HepG2 (cell line): ENCODE data around the gene NT5DC4. TPM values are rescaled to one million over a fixed set of nuclear protein-coding genes. Genes with fewer than 3 reads are reported as not detected.

Source experiments
- ATAC-seq: fragments of 200-7000 bp; cut with Tn5 transposase; 3 replicates; pipeline ENCODE4 v1.9.1; 2020; ENCODE audit warnings: mild to moderate bottlenecking, moderate library complexity
- BruUV-seq: library from RNA; stranded (reverse); fragments of 400-500 nt; replicated peaks from 2 replicates; lab custom pipeline; 2021; lab: Mats Ljungman, UMichigan
- CTCF ChIA-PET: fragments of 300-600 bp; formaldehyde crosslinking; extraction: SDS; loops from one replicate; lab custom pipeline; 2021; ENCODE audit warnings: low total read pairs, inconsistent platforms, low intra/inter-chr PET ratio; lab: Yijun Ruan, JAX
- POLR2A ChIA-PET: fragments of 350-600 bp; sonication (Branson Sonifier 250); formaldehyde crosslinking; loops from one replicate; lab custom pipeline; 2020; ENCODE audit warnings: antibody characterized with exemption, inconsistent platforms; lab: Yijun Ruan, JAX
- DNase-seq: peaks from one replicate; pipeline ENCODE4 v3.0.0-alpha.2; 2015; ENCODE audit warnings: low spot score
- FAIRE-seq: peaks from 3 replicates; lab custom pipeline; 2011; peaks lifted over from hg19 to GRCh38; lab: Jason Lieb, UNC
- H2AFZ ChIP-seq: one replicate; pipeline ENCODE4 v1.6.1; 2011; ENCODE audit warnings: low read length, inconsistent platforms
- H3K27ac ChIP-seq: fragments of 300-600 bp; 3 replicates; pipeline ENCODE4 v1.8.0; 2011; ENCODE audit warnings: mixed run types, mild to moderate bottlenecking, mixed read lengths, low read length, inconsistent platforms; ENCODE audit not compliant: insufficient read depth; ENCODE audit errors: extremely low read length
- H3K27me3 ChIP-seq, 2 experiments: fragments of 200-600 bp in 1 of 2; 2 replicates in 1 of 2; 3 replicates in 1 of 2; pipeline versions ENCODE4 v1.6.0 to v1.8.0; 2011; ENCODE audit warnings: low read length in 2 of 2, mild to moderate bottlenecking in 2 of 2, moderate library complexity in 2 of 2, inconsistent platforms in 1 of 2; ENCODE audit not compliant: insufficient read depth in 2 of 2, control insufficient read depth in 1 of 2
- H3K36me3 ChIP-seq, 2 experiments: fragments of 200-600 bp in 1 of 2; replicated peaks in 1 of 2; 2 replicates in 1 of 2; 3 replicates in 1 of 2; pipeline versions ENCODE4 v1.5.1 to v1.8.0; 2011; ENCODE audit warnings: low read length in 2 of 2, inconsistent platforms in 1 of 2; ENCODE audit not compliant: insufficient read depth in 2 of 2, control insufficient read depth in 1 of 2
- H3K4me1 ChIP-seq: 2 replicates; pipeline ENCODE4 v1.5.1; 2012; ENCODE audit warnings: low read length, inconsistent platforms; ENCODE audit not compliant: insufficient read depth
- H3K4me2 ChIP-seq: 2 replicates; pipeline ENCODE4 v1.6.0; 2011; ENCODE audit warnings: low read depth, low read length, inconsistent platforms
- H3K4me3 ChIP-seq, 3 experiments: fragments of 200-600 bp in 1 of 3; sonication (generic), shearing (Covaris generic) in 1 of 3; replicated peaks in 1 of 3; 2 replicates each; pipeline ENCODE4 v1.5.1; 2011 to 2016; ENCODE audit warnings: low read length in 3 of 3, inconsistent platforms in 2 of 3, low read depth in 2 of 3, mild to moderate bottlenecking in 2 of 3, control low read depth in 1 of 3, mixed read lengths in 1 of 3; ENCODE audit not compliant: insufficient read depth in 1 of 3
- H3K79me2 ChIP-seq: one replicate; pipeline ENCODE4 v1.6.1; 2011; ENCODE audit warnings: low read length, inconsistent platforms; ENCODE audit not compliant: insufficient read depth
- H3K9ac ChIP-seq: 2 replicates; pipeline ENCODE4 v1.6.0; 2011; ENCODE audit warnings: mild to moderate bottlenecking, low read depth, low read length, inconsistent platforms; ENCODE audit not compliant: insufficient read depth
- H3K9me3 ChIP-seq: 2 replicates; pipeline ENCODE4 v1.5.1; 2012; ENCODE audit warnings: mild to moderate bottlenecking, low read length
- H4K20me1 ChIP-seq: 2 replicates; pipeline ENCODE4 v1.6.0; 2011; ENCODE audit warnings: inconsistent platforms, mild to moderate bottlenecking, low read length, moderate library complexity; ENCODE audit not compliant: insufficient read depth
- DMAP1 ChIP-seq: IDR thresholded peaks from 2 replicates; pipeline ENCODE4 v1.6.1; 2016
- ETV5 ChIP-seq: IDR thresholded peaks from 2 replicates; pipeline ENCODE4 v1.6.1; 2018; ENCODE audit warnings: missing biosample characterization, missing genetic modification reagents, inconsistent platforms, borderline replicate concordance
- JUNB ChIP-seq: sonication (generic); formaldehyde crosslinking; IDR thresholded peaks from 2 replicates; pipeline ENCODE4 v1.8.0; 2022; ENCODE audit warnings: missing genetic modification reagents, mild to moderate bottlenecking, borderline replicate concordance
- NFIC ChIP-seq: IDR thresholded peaks from 2 replicates; pipeline ENCODE4 v1.6.1; 2012; ENCODE audit warnings: mild to moderate bottlenecking, low read length, inconsistent platforms
- SALL2 ChIP-seq: sonication (generic); formaldehyde crosslinking; IDR thresholded peaks from 2 replicates; pipeline ENCODE4 v1.8.1; 2023; ENCODE audit warnings: mild to moderate bottlenecking, missing genetic modification reagents, inconsistent platforms
- TBP ChIP-seq: sonication (generic); formaldehyde crosslinking; IDR thresholded peaks from 2 replicates; pipeline ENCODE4 v1.5.0; 2020; ENCODE audit warnings: missing genetic modification reagents
- ZKSCAN1 ChIP-seq: fragments of 150-350 bp; IDR thresholded peaks from 2 replicates; pipeline ENCODE4 v1.6.1; 2014; ENCODE audit warnings: low read length
- ZNF124 ChIP-seq: sonication (generic); formaldehyde crosslinking; IDR thresholded peaks from 2 replicates; pipeline ENCODE4 v1.4.0; 2020; ENCODE audit warnings: missing genetic modification reagents
- ZNF460 ChIP-seq: sonication (generic); formaldehyde crosslinking; IDR thresholded peaks from 2 replicates; pipeline ENCODE4 v1.5.1; 2020; ENCODE audit warnings: missing genetic modification reagents, mild to moderate bottlenecking, borderline replicate concordance
- ZNF816 ChIP-seq: sonication (generic); formaldehyde crosslinking; IDR thresholded peaks from 2 replicates; pipeline ENCODE4 v1.8.0; 2022; ENCODE audit warnings: missing genetic modification reagents, mild to moderate bottlenecking, borderline replicate concordance
- ZNF879 ChIP-seq: sonication (generic); formaldehyde crosslinking; IDR thresholded peaks from 2 replicates; pipeline ENCODE4 v1.8.1; 2023; ENCODE audit warnings: missing genetic modification reagents
- WGBS: methylation state at CpG from one replicate; pipeline ENCODE4 v1.1.6; 2017; ENCODE audit warnings: low lambda C conversion rate; 5-methylcytosine and 5-hydroxymethylcytosine counted together
- in situ Hi-C: cut with HindIII; loops from 2 replicates; pipeline ENCODE4 v1.10.0; 2017; ENCODE audit warnings: low pct_unique_long_range_greater_than_20kb; ENCODE audit not compliant: extremely low pct_ligation_motif_present
- intact Hi-C: fragments of 100-400 bp; cut with micrococcal nuclease; formaldehyde crosslinking; loops from one replicate; pipeline ENCODE4 v1.10.0; 2022; ENCODE audit not compliant: unreplicated experiment
- polyA plus RNA-seq, 8 experiments: library from polyadenylated mRNA; depleted of rRNA in 3 of 8; stranded (reverse) in 7 of 8; unstranded in 1 of 8; fragments of >200 nt; fragmentation: Illumina TruSeq in 4 of 8; extraction: Trizol in 4 of 8; gene quantifications; 2 replicates each; pipeline versions ENCODE4 v1.2.1 to v1.2.3, GENCODE V29; 2011 to 2016; ENCODE audit warnings: low read depth in 4 of 8, missing spikeins in 1 of 8, mixed read lengths in 1 of 8; ENCODE audit not compliant: insufficient read depth in 1 of 8
- total RNA-seq, 5 experiments: library from RNA; depleted of rRNA; stranded (reverse); fragments of >200 nt; fragmentation: Illumina TruSeq; extraction: Trizol; gene quantifications; 2 replicates each; pipeline ENCODE4 v1.2.3, GENCODE V29; 2016; ENCODE audit warnings: low read depth in 1 of 5
- TF ChIP-seq, protein P1 (sequence below): sonication (generic); formaldehyde crosslinking; conservative IDR thresholded peaks from 2 replicates; pipeline ENCODE4 v1.8.0; 2022; ENCODE audit warnings: missing genetic modification reagents
- TF ChIP-seq, protein P2 (sequence below): sonication (generic); formaldehyde crosslinking; IDR thresholded peaks from 2 replicates; pipeline ENCODE4 v1.4.0; 2020; ENCODE audit warnings: missing genetic modification reagents, borderline replicate concordance
- TF ChIP-seq, protein P3 (sequence below): sonication (generic); formaldehyde crosslinking; IDR thresholded peaks from 2 replicates; pipeline ENCODE4 v1.5.1; 2020; ENCODE audit warnings: missing genetic modification reagents, mild to moderate bottlenecking, borderline replicate concordance

NT5DC4 gene
- total and polyA plus RNA-seq, 2 of the 13 experiments (the other 11 are each of a cell fraction or from before 2014, with no cell fraction given) = 0.04 to 4.2 TPM

DNA sequence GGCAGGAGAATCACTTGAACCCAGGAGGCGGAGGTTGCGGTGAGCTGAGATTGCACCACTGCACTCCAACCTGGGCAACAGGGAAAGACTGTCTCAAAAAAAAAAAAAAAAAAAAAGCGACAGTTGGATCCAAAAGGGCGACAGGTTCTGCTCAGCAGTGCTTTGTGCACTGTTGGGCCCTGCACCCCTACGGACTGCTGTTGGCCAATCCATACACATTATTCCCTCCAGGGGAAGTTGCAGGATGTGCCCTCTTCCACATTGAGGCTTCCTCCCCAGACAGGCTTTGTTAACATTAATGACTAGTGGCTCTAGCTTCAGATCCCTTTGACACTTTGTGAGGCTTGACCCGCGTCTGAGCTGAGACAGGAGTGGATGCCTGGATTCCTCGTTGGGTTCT is 9.4 kb downstream of the NT5DC4 start:
- intact Hi-C loops (no loop called here), in situ Hi-C loops (no loop called here)
- ATAC-seq = no peak
- Histone ChIP-seq H3K27me3 (no peaks in the 10 kb centered on the region; a peak in 1 of 5 replicates), H4K20me1 (no peaks in the 10 kb centered on the region), H3K27ac (no peak overlapping the region), H3K36me3 (no peaks in the 10 kb centered on the region), H3K4me2 (no peak overlapping the region), H2AFZ (no peak overlapping the region), H3K4me3 (no peak overlapping the region), H3K9ac (no peak overlapping the region), H3K79me2 (no peaks in the 10 kb centered on the region), H3K9me3 (no peaks in the 10 kb centered on the region), H3K4me1 (peaks cover 14% of the 10 kb centered on the region)
- FAIRE-seq = no peak
- DNase-seq = no peak
- TF ChIP-seq, protein P1, sequence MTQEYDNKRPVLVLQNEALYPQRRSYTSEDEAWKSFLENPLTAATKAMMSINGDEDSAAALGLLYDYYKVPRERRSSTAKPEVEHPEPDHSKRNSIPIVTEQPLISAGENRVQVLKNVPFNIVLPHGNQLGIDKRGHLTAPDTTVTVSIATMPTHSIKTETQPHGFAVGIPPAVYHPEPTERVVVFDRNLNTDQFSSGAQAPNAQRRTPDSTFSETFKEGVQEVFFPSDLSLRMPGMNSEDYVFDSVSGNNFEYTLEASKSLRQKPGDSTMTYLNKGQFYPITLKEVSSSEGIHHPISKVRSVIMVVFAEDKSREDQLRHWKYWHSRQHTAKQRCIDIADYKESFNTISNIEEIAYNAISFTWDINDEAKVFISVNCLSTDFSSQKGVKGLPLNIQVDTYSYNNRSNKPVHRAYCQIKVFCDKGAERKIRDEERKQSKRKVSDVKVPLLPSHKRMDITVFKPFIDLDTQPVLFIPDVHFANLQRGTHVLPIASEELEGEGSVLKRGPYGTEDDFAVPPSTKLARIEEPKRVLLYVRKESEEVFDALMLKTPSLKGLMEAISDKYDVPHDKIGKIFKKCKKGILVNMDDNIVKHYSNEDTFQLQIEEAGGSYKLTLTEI = no peak
- TF ChIP-seq TBP (CRISPR knock-in tag) (no peak), JUNB (CRISPR knock-in tag) (no peak), ZNF124 (no peak), ZKSCAN1 (no peak), ZNF816 (no peak), ETV5 (CRISPR knock-in tag) (no peak), ZNF460 (no peak), SALL2 (CRISPR knock-in tag) (no peak), DMAP1 (CRISPR knock-in tag) (no peak), NFIC (no peak), ZNF879 (CRISPR knock-in tag) (no peak)
- TF ChIP-seq, protein P2, sequence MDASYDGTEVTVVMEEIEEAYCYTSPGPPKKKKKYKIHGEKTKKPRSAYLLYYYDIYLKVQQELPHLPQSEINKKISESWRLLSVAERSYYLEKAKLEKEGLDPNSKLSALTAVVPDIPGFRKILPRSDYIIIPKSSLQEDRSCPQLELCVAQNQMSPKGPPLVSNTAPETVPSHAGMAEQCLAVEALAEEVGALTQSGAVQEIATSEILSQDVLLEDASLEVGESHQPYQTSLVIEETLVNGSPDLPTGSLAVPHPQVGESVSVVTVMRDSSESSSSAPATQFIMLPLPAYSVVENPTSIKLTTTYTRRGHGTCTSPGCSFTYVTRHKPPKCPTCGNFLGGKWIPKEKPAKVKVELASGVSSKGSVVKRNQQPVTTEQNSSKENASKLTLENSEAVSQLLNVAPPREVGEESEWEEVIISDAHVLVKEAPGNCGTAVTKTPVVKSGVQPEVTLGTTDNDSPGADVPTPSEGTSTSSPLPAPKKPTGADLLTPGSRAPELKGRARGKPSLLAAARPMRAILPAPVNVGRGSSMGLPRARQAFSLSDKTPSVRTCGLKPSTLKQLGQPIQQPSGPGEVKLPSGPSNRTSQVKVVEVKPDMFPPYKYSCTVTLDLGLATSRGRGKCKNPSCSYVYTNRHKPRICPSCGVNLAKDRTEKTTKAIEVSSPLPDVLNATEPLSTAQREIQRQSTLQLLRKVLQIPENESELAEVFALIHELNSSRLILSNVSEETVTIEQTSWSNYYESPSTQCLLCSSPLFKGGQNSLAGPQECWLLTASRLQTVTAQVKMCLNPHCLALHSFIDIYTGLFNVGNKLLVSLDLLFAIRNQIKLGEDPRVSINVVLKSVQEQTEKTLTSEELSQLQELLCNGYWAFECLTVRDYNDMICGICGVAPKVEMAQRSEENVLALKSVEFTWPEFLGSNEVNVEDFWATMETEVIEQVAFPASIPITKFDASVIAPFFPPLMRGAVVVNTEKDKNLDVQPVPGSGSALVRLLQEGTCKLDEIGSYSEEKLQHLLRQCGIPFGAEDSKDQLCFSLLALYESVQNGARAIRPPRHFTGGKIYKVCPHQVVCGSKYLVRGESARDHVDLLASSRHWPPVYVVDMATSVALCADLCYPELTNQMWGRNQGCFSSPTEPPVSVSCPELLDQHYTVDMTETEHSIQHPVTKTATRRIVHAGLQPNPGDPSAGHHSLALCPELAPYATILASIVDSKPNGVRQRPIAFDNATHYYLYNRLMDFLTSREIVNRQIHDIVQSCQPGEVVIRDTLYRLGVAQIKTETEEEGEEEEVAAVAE (CRISPR knock-in tag) = no peak
- TF ChIP-seq, protein P3, sequence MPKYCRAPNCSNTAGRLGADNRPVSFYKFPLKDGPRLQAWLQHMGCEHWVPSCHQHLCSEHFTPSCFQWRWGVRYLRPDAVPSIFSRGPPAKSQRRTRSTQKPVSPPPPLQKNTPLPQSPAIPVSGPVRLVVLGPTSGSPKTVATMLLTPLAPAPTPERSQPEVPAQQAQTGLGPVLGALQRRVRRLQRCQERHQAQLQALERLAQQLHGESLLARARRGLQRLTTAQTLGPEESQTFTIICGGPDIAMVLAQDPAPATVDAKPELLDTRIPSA = no peak
- ChIA-PET CTCF (no interaction called here), POLR2A (no interaction called here)
- no TSS peak for BruUV-seq
- WGBS = 80% methylated on average over 8 of the region's 8 CpGs
